ENCODE measurements around the gene MED25.

MED25 gene

DNA sequence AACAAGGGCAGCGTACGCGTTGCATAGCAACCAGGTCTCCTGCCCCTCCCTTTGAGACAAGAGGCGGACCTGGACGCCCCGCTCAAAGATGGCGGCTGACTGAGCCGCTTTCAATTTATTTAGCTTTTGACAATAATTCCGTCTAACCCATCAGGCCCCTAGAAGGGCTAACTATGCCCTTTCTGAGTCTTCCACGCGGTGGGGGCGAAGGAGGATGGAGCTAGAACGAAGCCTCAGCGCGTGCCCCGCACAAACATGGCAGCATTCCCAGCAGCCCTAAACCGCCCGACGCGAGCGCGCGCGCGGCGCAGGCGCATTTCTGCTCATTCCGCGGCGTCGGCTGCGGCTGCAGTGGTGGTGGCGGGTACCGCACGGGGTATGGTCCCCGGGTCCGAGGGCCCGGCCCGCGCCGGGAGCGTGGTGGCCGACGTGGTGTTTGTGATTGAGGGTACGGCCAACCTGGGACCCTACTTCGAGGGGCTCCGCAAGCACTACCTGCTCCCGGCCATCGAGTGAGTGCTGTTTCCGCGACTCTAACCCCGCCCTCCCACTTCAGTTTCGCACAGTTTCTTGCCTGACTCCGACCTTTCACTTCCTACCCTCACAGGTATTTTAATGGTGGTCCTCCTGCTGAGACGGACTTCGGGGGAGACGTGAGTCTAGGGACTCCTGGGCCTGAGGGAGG lies at the start of gene MED25:
Gene MED25, plus strand, starts transcription at position 326 of the 685 bp plus-strand sequence. Its CDS starts 53 bp downstream, at position 379.
- peak; percentile 92 for DNase-seq (ENCODE audit: low spot score)

DNA sequence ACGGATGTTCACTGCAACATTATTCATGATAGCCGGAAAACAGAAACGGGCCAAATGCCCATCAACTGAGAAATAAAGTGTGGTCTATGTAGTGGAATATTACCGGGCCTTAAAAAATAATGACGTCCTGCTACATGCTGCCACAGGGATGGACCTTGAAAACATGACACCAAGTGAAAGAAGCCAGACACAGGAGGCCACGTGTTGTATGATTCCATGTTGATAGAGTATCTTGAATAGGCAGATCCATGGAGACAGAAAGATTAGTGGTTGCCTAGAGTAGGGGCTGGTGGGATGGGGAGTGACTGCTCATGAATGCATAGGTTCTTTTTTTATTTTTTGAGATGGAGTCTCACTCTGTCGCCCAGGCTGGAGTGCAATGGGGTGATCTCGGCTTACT lies 47.6 kb upstream of the MED25 start:
- no peak for DNase-seq (ENCODE audit: low spot score)

DNA sequence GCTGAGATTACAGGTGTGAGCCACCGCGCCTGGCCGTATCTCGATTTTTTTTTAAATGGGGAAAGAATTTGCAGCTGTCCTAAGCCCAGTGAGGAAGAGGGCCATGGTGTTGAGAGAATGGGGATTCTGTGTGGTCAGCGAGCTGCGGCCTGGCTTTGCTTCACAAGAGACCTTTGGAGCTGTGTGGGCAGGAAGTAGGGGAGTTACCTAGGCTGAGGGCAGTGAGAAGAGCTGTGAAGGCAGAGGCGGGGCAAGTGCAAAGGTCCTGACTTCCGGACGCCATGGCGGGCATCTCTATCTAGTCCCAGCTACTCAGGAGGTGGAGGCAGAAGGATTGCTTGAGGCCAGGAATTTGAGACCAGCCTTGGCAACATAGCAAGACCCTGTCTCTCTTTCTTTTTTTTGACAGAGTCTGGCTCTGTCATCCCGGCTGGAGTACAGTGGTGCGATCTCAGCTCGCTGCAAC lies 46.4 kb upstream of the MED25 start:
- no peak for DNase-seq (ENCODE audit: low spot score)

DNA sequence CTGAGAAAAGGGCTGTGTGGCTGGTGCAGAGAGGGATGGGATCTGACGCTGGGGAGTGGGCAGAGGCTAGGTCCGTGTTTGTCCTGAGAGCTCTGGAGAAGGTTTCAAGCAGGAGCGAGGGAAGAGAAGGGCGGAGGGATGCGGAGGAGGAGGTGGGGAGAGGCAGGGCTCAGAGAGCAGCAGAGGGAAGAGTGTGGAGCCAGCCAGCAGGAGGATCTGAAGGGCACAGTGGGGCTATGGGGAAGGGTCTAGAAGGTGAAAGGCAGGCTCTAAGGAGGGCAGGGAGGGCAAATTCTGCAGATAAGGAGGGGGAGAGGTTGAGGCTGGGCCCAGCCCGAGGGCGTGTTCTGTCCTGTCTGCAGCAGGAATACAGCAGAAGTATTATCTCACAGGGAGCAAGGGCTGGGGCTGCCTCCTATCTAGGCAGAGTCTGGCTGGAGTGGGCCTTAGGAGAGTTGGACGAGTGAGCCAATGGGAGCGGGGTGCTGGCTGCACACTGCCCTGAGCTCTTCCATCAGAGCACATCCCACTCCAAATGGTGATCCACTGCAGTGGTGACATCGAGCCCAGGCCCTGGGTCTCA lies 45.1 kb upstream of the MED25 start:
- no peak for DNase-seq (ENCODE audit: low spot score)

DNA sequence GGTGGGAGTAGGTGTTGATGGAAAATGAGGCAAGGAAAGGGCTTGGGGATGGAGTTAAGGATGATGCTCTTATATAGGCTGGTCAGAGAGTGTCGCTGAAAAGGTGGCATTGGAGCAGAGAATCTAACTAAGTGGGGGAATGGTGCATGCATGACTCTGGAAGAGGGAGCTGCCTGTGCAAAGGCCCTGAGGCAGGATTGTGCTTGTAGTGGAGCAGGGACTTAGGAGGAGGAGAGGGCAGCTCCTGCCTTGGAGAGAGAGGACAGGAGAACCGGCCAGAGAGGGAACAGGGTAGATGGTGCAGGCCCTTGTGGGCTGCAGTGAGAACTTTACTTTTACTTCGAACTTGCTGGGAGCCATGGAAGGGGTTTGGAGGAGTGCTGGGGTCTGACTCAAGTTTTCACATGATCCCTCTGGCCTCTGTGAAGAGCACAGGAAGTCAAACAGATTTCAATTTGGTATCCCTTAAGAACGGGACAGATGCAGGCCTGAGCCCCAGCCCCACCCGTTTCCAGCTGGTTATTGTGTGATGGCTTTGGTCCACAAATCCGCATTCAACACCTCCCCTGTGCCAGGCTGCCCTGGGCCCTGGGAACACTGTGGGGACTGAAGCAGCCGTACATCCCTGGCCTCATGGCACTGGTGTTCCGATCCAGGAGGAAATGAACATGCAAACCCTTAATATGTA lies 44.3 kb upstream of the MED25 start:
- no peak for DNase-seq (ENCODE audit: low spot score)

DNA sequence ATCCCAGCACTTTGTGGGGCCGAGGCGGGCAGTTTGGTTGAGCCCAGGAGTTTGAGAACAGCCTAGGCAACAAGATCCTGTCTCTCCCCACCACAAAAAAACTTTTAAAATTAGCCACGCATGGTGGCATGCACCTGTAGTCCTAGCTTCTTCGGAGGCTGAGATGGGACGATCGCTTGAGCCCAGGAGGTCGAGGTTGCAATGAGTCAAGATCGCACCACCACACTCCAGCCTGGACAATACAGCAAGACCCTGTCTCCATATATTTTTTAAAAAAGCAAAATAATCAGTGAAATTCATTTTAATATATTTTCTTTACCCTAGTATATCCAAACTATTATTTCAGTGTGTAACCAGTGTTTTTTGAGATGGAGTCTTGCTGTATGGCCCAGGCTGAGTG lies 43.1 kb upstream of the MED25 start:
- DNase-seq (ENCODE audit: low spot score) = no peak

DNA sequence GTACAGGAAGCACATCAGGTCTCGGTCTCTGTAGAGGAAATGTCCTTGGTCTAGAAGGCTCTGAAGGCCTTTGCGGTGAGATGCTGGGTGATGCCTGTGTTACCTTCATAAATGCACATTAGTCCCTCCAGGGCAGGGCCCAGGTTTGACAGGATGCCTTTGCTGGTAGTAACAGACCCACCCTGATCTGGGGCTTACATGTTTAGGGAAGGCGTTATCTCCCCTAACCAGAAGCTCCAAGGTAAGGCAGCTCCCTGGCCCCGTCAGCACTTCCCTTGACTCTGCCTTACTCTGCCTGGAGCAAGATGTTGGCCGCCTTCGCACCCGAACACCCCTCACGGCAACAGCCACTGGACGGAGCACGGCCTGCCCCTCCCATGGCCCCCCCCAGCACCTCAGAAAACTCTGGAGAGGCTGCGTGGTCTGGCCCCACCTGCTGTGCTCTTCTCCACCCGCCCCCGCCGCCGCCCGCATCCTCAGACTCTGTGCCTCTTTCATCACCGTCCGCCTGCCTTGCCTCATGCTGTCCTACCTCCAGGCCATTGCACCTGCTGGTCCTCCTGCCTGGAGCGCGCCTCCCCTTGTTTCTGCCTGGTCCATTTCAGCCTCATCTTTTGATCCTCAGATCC lies 42.2 kb upstream of the MED25 start:
- no peak for DNase-seq (ENCODE audit: low spot score)

DNA sequence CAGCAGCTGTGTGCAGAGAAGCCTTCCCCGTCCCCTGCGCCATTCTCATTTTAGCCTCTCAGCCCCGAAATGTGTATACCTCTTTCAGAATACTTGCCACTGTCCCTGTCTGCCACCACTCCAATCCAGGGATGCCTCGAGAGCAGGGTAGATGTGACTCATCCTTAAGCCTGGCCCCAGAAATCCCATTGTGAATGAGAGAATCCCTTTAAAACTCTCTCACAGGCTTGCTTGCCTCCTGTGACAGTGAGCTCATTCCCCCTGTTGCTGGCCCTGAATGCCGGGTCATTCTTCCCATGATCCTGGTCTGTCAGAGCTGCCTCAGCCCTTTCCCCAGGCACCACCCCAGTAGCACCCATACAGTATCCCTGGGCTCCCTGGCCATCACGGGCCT lies 41.7 kb upstream of the MED25 start:
- DNase-seq (ENCODE audit: low spot score) = no peak

DNA sequence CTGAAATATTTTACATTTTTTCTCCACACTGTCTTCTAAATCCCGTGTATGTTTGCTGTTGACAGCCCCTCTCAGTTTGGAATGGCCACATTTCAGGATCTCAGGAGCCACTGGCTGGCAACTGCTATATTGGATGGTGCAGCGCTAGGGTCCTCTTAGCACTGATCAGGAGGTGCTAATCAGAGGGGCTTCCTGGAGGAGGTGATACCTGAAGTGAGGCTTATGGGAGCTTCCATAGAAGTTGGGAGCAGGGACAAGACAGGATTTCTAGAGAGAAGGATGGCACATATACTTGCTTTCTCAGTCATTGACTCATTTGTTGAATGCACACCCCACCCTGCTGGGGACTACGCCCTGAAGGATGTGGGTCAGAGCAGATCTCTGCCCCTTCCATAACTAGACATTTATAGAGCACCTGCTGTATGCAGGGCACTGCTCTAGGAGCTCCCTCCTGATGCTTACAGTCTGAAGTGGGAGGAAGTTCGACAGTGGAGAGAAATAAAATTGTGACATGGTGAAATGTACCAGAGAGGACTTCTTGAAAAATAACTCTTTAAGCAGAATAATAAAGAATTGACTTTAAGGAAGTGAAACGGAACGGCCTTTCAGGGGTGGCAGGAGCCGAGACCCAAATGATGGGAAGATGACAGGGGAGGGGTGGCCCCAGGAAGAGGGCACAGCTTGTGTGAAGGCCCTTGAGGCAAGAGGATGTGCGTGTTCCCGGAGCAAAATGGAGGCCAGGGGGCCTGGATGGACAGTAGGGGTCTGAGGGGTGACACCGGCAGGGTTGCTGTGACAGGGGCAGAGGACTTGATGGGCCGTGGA lies 38.1 kb upstream of the MED25 start:
- DNase-seq (ENCODE audit: low spot score) = no peak

DNA sequence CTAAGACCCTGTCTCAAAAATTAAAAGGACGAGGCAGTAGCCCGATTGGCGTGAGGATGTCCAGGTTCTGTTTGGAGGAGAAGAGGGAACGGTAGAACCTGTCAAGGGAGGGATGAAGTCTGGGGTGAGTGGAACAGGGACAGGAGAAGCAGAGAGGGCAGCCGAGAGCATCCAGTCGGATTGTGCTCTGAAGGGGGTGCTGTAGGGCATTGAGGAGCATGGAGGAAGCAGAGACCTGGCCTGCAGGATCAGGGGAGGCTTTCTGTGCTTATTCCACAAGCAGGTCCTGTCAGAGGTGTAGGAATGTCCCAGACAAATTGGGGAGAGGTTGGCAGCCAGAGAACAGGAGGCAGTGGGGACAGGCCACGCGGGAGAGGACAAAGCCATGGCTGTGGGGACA lies 37.2 kb upstream of the MED25 start:
- no peak for DNase-seq (ENCODE audit: low spot score)

DNA sequence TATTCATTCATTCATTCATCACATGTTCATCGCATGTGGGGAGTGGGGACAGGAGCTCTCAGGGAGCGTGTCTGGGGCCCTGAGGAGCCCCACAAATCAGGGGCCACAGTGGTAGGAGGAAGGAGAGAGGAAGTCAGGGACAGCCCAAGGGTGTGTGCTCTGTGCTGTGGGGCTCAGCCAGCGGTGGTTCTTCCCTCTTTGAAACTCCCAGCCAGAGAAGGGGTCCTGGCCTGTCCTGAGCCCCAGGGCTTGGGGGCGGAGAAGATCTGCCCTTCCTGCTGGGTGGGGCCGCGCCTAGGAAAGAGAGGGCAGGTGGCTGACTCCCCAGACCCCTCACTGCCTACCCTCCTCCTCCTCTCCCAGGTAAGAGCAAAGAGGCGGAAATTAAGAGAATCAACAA lies 36.7 kb upstream of the MED25 start:
- no peak for DNase-seq (ENCODE audit: low spot score)

DNA sequence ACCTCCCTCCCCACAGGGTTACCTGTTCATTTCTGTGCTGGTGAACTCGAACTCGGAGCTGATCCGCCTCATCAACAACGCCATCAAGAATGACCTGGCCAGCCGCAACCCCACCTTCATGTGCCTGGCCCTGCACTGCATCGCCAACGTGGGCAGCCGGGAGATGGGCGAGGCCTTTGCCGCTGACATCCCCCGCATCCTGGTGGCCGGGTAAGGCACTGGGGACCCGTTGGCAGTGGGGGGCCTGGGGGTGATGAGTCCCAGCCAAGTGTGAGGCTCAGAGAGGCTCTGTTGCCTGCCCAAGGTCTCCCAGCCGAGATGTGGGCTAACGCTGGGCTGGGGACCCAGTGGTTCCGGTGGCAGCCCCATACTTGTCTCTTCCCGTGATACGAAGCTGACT lies 35.6 kb upstream of the MED25 start:
- DNase-seq (ENCODE audit: low spot score) = no peak

DNA sequence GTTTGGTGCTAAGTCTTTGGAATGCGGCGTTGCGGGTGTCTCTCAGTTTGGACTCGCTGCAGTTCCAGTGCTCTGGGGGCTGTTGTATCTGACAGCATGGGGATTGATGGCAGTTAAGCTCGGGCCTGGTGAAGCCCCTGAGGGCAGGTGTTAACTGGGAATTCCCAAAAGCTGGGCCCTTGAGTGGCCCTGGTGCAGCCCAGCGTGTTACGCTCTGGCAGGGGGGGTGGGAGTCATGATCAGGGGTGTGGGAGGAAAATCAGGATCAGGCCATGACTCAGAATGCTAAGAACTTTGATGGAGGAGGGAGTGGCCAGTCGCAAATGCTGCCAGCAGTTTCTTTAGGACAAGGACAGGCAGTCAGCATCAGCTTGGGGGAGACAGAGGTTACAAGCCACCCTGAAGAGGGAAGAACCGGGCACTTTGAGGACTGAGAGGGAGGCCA lies 31.7 kb upstream of the MED25 start:
- DNase-seq (ENCODE audit: low spot score) = no peak

DNA sequence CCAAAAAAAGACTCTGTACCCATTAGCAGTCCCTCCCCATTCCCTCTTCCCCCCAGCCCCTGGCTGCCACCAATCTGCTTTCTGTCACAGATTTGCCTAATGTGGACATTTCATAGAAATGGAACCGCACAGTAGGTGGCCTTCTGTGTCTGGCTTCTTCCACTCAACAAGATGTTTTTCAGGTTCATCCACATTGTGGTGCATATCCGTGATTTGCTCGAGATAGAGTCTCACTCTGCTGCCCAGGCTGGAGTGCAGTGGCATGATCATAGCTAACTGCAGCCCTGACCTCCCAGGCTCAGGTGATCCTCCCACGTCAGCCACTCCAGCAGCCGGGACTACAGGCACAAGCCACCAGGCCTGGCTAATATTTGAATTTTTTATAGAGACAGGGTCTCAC lies 30.3 kb upstream of the MED25 start:
- no peak for DNase-seq (ENCODE audit: low spot score)

DNA sequence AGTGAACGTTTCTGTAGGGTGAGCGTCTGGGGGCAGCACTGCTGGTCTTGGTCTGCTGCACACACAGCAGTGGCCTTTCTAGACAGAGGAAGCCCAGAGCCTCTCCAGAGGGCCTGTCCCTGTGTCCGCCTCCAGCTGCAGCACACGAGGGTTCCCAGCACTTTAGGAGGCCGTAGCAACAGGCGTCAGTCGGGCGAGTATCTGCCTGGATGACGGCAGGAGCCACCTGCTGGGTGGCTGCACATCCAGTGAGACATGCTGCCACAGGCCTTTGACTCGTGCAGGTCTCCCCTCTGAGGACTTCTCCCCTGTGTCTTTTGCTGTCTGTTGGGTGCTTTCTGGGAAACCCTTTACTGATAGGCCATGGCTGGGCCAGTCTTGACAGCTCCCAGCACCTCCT lies 29.2 kb upstream of the MED25 start:
- DNase-seq (ENCODE audit: low spot score) = no peak

DNA sequence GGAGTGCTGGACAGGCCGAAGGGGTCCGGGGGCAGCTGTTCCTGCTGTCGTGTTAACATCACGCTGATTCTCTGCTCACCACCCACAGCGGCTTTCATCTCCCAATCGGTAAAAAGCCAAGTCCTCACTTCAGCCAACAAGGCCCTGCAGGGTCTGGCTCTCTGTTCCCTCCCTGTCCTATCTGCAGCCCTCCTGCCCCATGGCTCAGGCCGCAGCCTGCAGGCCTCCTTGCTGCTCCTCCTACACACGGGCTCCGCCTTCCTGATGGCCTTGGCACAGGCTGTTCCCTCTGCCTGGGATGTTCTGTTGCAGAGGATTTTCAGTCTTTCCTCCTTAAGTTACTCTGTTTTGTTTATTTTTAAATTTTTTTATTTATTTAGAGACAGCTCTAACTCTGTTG lies 27.2 kb upstream of the MED25 start:
- no peak for DNase-seq (ENCODE audit: low spot score)

DNA sequence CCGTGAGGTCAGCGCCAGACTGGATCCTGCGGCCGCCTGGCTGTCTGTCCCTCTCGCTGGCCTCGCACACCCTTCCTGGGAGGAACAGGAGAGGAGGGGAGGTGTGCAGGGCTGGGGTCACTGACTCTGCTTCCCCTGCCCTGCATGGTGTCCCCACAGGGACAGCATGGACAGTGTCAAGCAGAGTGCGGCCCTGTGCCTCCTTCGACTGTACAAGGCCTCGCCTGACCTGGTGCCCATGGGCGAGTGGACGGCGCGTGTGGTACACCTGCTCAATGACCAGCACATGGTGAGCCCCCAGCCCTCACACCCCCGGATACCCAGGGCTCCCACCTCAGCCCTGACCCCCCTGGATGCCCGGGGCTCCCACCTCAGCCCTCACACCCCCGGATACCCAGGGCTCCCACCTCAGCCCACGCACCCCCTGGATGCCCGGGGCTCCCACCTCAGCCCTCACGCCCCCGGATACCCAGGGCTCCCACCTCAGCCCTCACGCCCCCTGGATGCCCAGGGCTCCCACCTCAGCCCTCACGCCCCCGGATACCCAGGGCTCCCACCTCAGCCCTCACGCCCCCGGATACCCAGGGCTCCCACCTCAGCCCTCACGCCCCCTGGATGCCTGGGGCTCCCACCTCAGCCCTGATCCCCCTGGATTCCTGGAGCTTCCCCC lies 26.2 kb upstream of the MED25 start:
- no peak for DNase-seq (ENCODE audit: low spot score)

DNA sequence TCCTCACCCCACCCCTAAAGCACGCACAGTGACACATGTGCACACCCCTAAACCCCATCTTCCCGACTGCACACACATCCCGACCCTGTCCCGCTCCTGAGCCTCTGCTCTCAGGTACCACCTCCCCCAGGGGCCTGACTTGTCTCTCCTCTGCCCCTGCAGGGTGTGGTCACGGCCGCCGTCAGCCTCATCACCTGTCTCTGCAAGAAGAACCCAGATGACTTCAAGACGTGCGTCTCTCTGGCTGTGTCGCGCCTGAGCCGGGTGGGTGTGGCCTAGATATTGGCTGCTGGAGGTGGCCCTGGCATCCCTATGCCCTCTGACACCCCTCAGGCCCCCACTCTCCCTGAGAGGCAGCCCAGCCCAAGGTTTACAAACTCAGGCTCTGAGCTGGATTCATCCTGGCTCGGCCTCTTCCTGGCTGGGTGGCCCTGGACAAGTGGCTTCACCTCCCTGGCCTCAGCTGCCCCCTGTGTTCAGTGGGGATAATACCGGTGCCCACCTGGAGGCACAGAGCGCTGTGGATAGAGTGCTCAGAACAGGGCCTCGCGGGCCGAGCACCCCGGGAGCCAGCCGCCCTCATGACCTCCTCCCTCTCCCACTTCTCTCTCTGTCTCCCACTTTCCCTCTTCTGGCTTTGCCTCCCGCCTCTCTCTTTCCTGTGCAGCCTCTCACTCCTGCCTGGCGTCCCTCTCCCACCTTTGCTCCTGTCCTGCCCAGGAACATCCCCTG lies 25.1 kb upstream of the MED25 start:
- no peak for DNase-seq (ENCODE audit: low spot score)

DNA sequence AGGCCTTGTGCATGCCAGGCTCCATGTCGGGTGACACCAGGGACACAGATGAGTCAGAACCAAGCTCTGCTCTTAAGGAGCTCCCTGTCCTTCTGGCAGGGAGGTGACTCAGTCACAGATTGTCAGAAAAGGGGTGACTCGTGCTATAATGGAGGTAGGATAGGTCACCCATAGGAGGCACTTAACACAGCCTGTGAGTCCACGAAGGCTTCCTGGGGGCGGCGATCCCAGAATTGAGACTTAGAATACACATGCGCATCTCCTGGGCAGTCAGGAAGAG lies 24.6 kb upstream of the MED25 start:
- DNase-seq (ENCODE audit: low spot score) = no peak

DNA sequence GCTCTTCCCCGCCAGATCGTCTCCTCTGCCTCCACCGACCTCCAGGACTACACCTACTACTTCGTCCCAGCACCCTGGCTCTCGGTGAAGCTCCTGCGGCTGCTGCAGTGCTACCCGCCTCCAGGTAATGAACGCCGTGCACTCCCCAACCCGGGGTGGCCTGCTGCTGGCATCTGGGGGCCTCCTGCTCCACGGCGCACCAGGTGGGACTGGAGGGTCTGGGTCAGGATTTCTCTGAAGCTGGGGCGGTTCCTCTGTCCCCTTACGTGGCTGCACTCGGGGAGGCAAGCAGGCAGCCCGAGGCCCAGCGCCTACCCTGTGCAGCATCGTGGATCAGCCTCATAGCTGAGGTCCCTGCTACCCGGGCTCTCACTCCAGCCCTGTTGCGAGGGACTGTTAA lies 22.5 kb upstream of the MED25 start:
- DNase-seq (ENCODE audit: low spot score) = no peak

DNA sequence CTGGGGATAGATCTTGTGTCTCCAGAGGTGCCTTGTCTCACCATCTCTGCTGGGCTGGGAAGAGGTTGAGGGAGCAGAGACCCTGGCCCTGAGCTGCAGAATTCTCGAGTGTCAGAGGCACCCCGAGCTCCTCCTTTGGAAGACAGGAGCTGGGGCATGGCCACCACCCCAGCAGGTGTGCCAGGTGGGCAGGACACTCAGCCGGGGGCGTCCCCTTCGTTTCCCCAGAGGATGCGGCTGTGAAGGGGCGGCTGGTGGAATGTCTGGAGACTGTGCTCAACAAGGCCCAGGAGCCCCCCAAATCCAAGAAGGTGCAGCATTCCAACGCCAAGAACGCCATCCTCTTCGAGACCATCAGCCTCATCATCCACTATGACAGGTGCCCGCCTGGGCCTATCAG lies 19.5 kb upstream of the MED25 start:
- no peak for DNase-seq (ENCODE audit: low spot score)

All from NAMALWA (cell line).